Kidney epithelial cell (primary cell): ENCODE data around the gene NEUROD1. TPM values are rescaled to one million over a fixed set of nuclear protein-coding genes. Genes with fewer than 3 reads are reported as not detected.

Experiments used
- DNase-seq: peaks from one replicate; pipeline ENCODE4 v3.0.0-alpha.2; 2010; ENCODE audit warnings: low read depth
- H3K27me3 ChIP-seq: 2 replicates; pipeline ENCODE4 v1.6.0; 2011; ENCODE audit warnings: low read length; ENCODE audit not compliant: control insufficient read depth, insufficient read depth
- H3K36me3 ChIP-seq: 2 replicates; pipeline ENCODE4 v1.5.1; 2011; ENCODE audit warnings: low read length; ENCODE audit not compliant: control insufficient read depth, insufficient read depth
- H3K4me3 ChIP-seq: 2 replicates; pipeline ENCODE4 v1.5.1; 2011; ENCODE audit warnings: low read depth, mild to moderate bottlenecking, control low read depth, low read length
- CTCF ChIP-seq: IDR thresholded peaks from 2 replicates; pipeline ENCODE4 v1.5.1; 2011; ENCODE audit warnings: mild to moderate bottlenecking, moderate library complexity, low read length, control low read depth, inconsistent platforms; ENCODE audit not compliant: insufficient read depth, poor library complexity, severe bottlenecking
- total RNA-seq: library from RNA; depleted of rRNA; stranded (reverse); fragments of >200 nt; gene quantifications from 2 replicates; pipeline ENCODE4 v1.2.3, GENCODE V29; 2015

NEUROD1 gene
- total RNA-seq, 1 donor from 2014 or later: not detected

GRCh38 chr2:181685150-181685688 is 4.9 kb upstream of the NEUROD1 start:
- Histone ChIP-seq H3K27me3 (peaks cover 65% of the 10 kb centered on the region), H3K36me3 (no peaks in the 10 kb centered on the region), H3K4me3 (no peak overlapping the region)
- no peak for DNase-seq
- no peak for TF ChIP-seq CTCF

- TF ChIP-seq CTCF: no peak
Observed at GRCh38 chr2:181684454-181685149, 4.3 kb upstream of the NEUROD1 start.

GRCh38 chr2:181683518-181684453 is 3.5 kb upstream of the NEUROD1 start:
- TF ChIP-seq CTCF: no peak
- Histone ChIP-seq H3K4me3 (no peak overlapping the region), H3K36me3 (no peaks in the 10 kb centered on the region), H3K27me3 (peaks cover 73% of the 10 kb centered on the region)
- no peak for DNase-seq

More at GRCh38 chr2:181684454-181685149, 4.3 kb upstream of the NEUROD1 start:
- H3K36me3 ChIP-seq: no peaks in the 10 kb centered on the region
- H3K27me3 ChIP-seq: peaks cover 68% of the 10 kb centered on the region
- no peak for DNase-seq
- H3K4me3 ChIP-seq: no peak overlapping the region

DNA sequence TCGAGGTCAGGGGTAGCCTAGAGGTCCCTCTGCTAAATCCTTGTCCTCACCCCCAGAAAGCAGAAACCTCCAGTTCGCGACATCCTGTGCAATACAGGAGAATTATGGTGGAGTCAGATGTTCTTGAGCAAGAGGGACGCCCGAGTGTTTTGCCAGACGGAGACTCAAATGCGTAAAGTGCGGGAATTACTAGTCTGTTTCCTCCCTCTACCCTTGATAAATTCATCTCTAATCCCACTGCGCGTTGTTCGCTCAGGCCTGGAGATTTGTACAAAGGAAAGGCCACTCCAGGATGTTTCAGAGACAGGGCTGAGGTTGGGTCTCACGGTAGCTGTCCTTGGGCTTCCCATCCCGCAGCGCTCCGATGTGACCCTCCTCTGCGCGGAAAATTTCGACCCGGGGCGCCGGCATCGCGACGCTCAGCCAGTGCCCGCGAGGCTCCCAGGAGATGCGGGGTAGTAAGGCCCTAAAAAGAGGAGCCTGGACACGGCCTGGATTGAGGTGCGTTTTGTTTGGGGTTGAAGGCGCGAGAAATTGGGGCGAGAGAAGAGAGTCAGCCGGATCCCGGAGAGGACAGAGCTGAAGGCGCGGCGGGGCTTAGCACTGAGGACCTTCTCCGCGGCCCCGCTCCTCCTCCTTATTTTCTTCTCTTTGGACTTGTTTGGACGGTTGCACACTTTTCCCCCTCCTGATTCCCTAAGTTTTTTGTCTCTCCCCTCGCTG is 2.6 kb upstream of the NEUROD1 start:
- no peak for DNase-seq
- no peak overlapping the region for H3K4me3 ChIP-seq
- H3K36me3 ChIP-seq: no peaks in the 10 kb centered on the region
- no peak for TF ChIP-seq CTCF
- H3K27me3 ChIP-seq: peaks cover 78% of the 10 kb centered on the region

DNA sequence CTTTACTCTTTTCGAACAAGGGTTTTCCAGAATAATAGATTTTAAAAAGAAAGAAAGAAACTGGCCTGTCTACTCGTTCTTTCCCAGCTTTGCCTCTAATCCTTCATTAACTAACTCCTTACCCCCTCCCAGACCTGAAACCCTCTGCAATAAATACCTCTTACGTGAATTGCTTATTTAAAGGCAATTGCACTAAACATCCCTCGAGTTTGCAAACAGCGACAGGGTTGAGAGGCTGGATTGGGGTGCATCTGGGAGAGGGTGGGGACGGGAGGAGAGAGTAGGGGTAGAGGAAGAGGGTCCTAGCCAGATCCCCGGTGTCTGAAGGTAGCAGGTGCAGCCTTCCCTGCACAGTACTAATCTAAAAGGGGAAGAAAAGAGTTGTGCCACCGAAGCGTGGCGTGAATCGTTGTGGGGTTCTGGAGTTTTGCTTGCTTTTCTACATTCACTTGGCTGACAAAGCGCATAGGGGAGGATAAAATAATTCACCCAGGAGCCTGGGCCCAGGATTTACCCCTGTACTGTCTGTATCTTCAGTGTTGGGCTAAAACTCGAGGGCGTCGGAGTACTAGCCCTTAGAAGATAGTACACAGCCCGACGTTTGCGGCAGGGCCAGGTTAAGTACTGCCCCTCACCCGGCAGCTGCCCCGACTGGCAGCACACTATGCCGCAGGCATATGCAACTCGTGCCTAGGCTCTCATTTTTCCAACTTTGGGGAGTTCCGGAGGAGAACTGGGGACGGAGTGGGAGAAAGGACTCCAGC is 1.9 kb upstream of the NEUROD1 start:
- no peak overlapping the region for H3K4me3 ChIP-seq
- H3K36me3 ChIP-seq: no peaks in the 10 kb centered on the region
- peaks cover 82% of the 10 kb centered on the region for H3K27me3 ChIP-seq
- DNase-seq: no peak
- TF ChIP-seq CTCF: no peak
